HepG2 (cell line): ENCODE data around the gene GTF2H4. TPM values are rescaled to one million over a fixed set of nuclear protein-coding genes. Genes with fewer than 3 reads are reported as not detected.
A peak's percentile ranks its signal among the peaks of the same experiment; 100 is the strongest.

ENCODE experiments used
- ATF1 ChIP-seq: IDR thresholded peaks from 2 replicates; pipeline ENCODE4 v1.6.1; 2016; ENCODE audit warnings: mild to moderate bottlenecking, control low read depth
- GATAD2A ChIP-seq: IDR thresholded peaks from 2 replicates; pipeline ENCODE4 v1.6.1; 2016
- HOXA9 ChIP-seq: sonication (generic); formaldehyde crosslinking; IDR thresholded peaks from 2 replicates; pipeline ENCODE4 v1.8.1; 2022; ENCODE audit warnings: missing genetic modification reagents, mild to moderate bottlenecking, moderate library complexity, borderline replicate concordance
- KDM2A ChIP-seq: sonication (generic); formaldehyde crosslinking; IDR thresholded peaks from 2 replicates; pipeline ENCODE4 v1.4.0; 2020; ENCODE audit warnings: low read depth, missing genetic modification reagents, borderline replicate concordance
- KMT2B ChIP-seq: IDR thresholded peaks from 2 replicates; pipeline ENCODE4 v1.6.1; 2016; ENCODE audit warnings: missing genetic modification reagents, missing compliant biosample characterization
- MTF2 ChIP-seq: sonication (generic); formaldehyde crosslinking; IDR thresholded peaks from 2 replicates; pipeline ENCODE4 v1.5.0; 2020; ENCODE audit warnings: missing genetic modification reagents, borderline replicate concordance
- NBN ChIP-seq: fragments of 450-650 bp; conservative IDR thresholded peaks from 2 replicates; pipeline ENCODE4 v1.6.1; 2017
- NCOA1 ChIP-seq: sonication (generic); formaldehyde crosslinking; IDR thresholded peaks from 2 replicates; pipeline ENCODE4 v1.9.0; 2021; ENCODE audit warnings: missing genetic modification reagents
- NCOA5 ChIP-seq: sonication (generic); formaldehyde crosslinking; IDR thresholded peaks from 2 replicates; pipeline ENCODE4 v1.4.0; 2020; ENCODE audit warnings: missing genetic modification reagents
- NR2C2 ChIP-seq: sonication (generic); formaldehyde crosslinking; IDR thresholded peaks from 2 replicates; pipeline ENCODE4 v1.4.0; 2020; ENCODE audit warnings: missing genetic modification reagents, mild to moderate bottlenecking, moderate library complexity, borderline replicate concordance
- RNF2 ChIP-seq: fragments of 450-650 bp; conservative IDR thresholded peaks from 2 replicates; pipeline ENCODE4 v1.6.1; 2016; ENCODE audit warnings: low read depth
- SATB2 ChIP-seq: sonication (generic); formaldehyde crosslinking; IDR thresholded peaks from 2 replicates; pipeline ENCODE4 v1.5.0; 2020; ENCODE audit warnings: missing genetic modification reagents
- SIN3A ChIP-seq: IDR thresholded peaks from 2 replicates; pipeline ENCODE4 v1.6.1; 2011; ENCODE audit warnings: low read depth, mild to moderate bottlenecking, control low read depth, low read length, borderline replicate concordance
- ZNF205 ChIP-seq: IDR thresholded peaks from 2 replicates; pipeline ENCODE4 v1.6.1; 2018; ENCODE audit warnings: missing biosample characterization, missing genetic modification reagents
- ZNF225 ChIP-seq: sonication (generic); formaldehyde crosslinking; IDR thresholded peaks from 2 replicates; pipeline ENCODE4 v1.4.0; 2020; ENCODE audit warnings: mild to moderate bottlenecking, missing genetic modification reagents
- ZNF615 ChIP-seq: sonication (generic); formaldehyde crosslinking; IDR thresholded peaks from 2 replicates; pipeline ENCODE4 v1.5.0; 2020; ENCODE audit warnings: mild to moderate bottlenecking, missing genetic modification reagents, borderline replicate concordance
- ZNF660 ChIP-seq: sonication (generic); formaldehyde crosslinking; IDR thresholded peaks from 2 replicates; pipeline ENCODE4 v1.5.1; 2020; ENCODE audit warnings: mild to moderate bottlenecking, low read depth, missing genetic modification reagents, borderline replicate concordance
- ZNF775 ChIP-seq: sonication (generic); formaldehyde crosslinking; IDR thresholded peaks from 2 replicates; pipeline ENCODE4 v1.4.0; 2020; ENCODE audit warnings: missing genetic modification reagents, mild to moderate bottlenecking, moderate library complexity, borderline replicate concordance
- ZSCAN20 ChIP-seq: sonication (generic); formaldehyde crosslinking; IDR thresholded peaks from 2 replicates; pipeline ENCODE4 v1.4.0; 2020; ENCODE audit warnings: missing genetic modification reagents, mild to moderate bottlenecking, borderline replicate concordance
- polyA plus RNA-seq, 8 experiments: library from polyadenylated mRNA; depleted of rRNA in 3 of 8; stranded (reverse) in 7 of 8; unstranded in 1 of 8; fragments of >200 nt; fragmentation: Illumina TruSeq in 4 of 8; extraction: Trizol in 4 of 8; gene quantifications; 2 replicates each; pipeline versions ENCODE4 v1.2.1 to v1.2.3, GENCODE V29; 2011 to 2016; ENCODE audit warnings: low read depth in 4 of 8, missing spikeins in 1 of 8, mixed read lengths in 1 of 8; ENCODE audit not compliant: insufficient read depth in 1 of 8
- total RNA-seq, 5 experiments: library from RNA; depleted of rRNA; stranded (reverse); fragments of >200 nt; fragmentation: Illumina TruSeq; extraction: Trizol; gene quantifications; 2 replicates each; pipeline ENCODE4 v1.2.3, GENCODE V29; 2016; ENCODE audit warnings: low read depth in 1 of 5
- TF ChIP-seq, protein P1 (sequence below): sonication (generic); formaldehyde crosslinking; IDR thresholded peaks from 2 replicates; pipeline ENCODE4 v1.8.1; 2023; ENCODE audit warnings: missing genetic modification reagents, mild to moderate bottlenecking, borderline replicate concordance
- TF ChIP-seq, protein P2 (sequence below), 2 experiments: IDR thresholded peaks; 2 replicates each; pipeline ENCODE4 v1.6.1; 2011 to 2012; ENCODE audit warnings: low read length in 2 of 2, borderline replicate concordance in 1 of 2, low read depth in 1 of 2, mild to moderate bottlenecking in 1 of 2, moderate library complexity in 1 of 2
- TF ChIP-seq, protein P3 (sequence below): IDR thresholded peaks from 2 replicates; pipeline ENCODE4 v1.6.1; 2016; ENCODE audit warnings: mild to moderate bottlenecking, missing biosample characterization, missing genetic modification reagents
- TF ChIP-seq, protein P4 (sequence below): sonication (generic); formaldehyde crosslinking; IDR thresholded peaks from 2 replicates; pipeline ENCODE4 v1.5.1; 2020; ENCODE audit warnings: missing genetic modification reagents, mild to moderate bottlenecking, borderline replicate concordance
- TF ChIP-seq, protein P5 (sequence below): sonication (generic); formaldehyde crosslinking; IDR thresholded peaks from 2 replicates; pipeline ENCODE4 v1.8.1; 2023; ENCODE audit warnings: mild to moderate bottlenecking, missing genetic modification reagents, borderline replicate concordance

The GTF2H4 gene
- total and polyA plus RNA-seq, 2 of the 13 experiments (the other 11 are each of a cell fraction or from before 2014, with no cell fraction given): 15.9 to 49.3 TPM

DNA sequence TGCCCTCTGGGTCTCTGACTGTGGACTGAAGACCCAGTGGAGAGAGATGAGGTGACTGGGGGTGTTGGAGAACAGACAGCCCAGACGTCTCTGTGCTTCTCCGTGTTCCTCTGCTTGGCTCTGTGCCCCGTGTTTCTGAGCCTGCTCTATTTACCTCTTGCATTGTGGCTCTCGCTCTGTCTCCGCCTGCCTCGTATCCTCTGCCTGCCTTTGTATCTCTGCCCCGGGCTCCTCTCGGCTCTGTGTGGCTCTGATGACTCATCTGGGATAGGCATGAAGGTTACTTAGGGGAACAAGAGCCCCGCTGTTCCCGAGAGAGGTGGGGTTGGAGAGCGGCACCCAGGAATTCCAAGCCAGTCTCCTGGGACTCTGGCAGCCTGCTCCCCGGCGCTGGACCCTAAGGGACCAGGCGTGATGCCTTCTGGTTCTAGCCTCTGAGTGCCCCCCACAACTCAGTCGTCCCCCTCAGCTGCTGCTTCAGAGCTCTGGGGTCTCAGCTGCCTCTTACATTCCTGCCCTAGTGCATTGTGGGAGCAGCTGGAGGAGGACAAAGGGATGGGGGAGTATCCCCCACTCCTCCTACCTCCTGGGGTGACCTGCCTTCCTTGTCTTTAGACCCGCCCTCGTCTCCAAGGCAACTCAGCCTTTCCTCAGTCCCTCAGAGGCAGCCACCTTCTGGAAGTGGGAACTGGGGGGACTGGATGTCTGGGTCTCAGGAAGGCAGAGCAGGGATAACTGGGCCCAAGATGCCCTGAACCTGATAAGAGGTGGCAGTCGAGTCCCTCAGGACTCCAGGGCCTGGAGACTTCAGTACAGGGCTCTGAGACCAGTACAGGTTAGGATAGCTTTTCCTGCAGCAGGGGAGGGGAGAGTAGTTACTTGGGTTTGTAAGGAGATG is 21.8 kb upstream of the GTF2H4 start (continued):
- TF ChIP-seq ATF1 (CRISPR knock-in tag): no peak
- TF ChIP-seq RNF2: no peak
- TF ChIP-seq, protein P1, sequence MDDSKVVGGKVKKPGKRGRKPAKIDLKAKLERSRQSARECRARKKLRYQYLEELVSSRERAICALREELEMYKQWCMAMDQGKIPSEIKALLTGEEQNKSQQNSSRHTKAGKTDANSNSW (CRISPR knock-in tag): 0 out of 2 replicates have a peak, but pooled peaks have one; percentile 45
- TF ChIP-seq ZNF660 (CRISPR knock-in tag): no peak
- no peak; the same call in 1 of the 2 replicates for TF ChIP-seq ZNF205 (CRISPR knock-in tag)
- TF ChIP-seq NBN: no peak
- peak; percentile 58; the same call in 1 of the 2 replicates for TF ChIP-seq KMT2B (CRISPR knock-in tag)
- TF ChIP-seq MTF2 (CRISPR knock-in tag): no peak
- peak; percentile 51; the same call in 1 of the 2 replicates for TF ChIP-seq GATAD2A (CRISPR knock-in tag)
- TF ChIP-seq, protein P2, sequence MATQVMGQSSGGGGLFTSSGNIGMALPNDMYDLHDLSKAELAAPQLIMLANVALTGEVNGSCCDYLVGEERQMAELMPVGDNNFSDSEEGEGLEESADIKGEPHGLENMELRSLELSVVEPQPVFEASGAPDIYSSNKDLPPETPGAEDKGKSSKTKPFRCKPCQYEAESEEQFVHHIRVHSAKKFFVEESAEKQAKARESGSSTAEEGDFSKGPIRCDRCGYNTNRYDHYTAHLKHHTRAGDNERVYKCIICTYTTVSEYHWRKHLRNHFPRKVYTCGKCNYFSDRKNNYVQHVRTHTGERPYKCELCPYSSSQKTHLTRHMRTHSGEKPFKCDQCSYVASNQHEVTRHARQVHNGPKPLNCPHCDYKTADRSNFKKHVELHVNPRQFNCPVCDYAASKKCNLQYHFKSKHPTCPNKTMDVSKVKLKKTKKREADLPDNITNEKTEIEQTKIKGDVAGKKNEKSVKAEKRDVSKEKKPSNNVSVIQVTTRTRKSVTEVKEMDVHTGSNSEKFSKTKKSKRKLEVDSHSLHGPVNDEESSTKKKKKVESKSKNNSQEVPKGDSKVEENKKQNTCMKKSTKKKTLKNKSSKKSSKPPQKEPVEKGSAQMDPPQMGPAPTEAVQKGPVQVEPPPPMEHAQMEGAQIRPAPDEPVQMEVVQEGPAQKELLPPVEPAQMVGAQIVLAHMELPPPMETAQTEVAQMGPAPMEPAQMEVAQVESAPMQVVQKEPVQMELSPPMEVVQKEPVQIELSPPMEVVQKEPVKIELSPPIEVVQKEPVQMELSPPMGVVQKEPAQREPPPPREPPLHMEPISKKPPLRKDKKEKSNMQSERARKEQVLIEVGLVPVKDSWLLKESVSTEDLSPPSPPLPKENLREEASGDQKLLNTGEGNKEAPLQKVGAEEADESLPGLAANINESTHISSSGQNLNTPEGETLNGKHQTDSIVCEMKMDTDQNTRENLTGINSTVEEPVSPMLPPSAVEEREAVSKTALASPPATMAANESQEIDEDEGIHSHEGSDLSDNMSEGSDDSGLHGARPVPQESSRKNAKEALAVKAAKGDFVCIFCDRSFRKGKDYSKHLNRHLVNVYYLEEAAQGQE (IDR thresholded peaks at IDR 0.05; ENCODE audit: borderline replicate concordance in 1 of 2, low read depth in 1 of 2, low read length in 2 of 2): 0 out of 4 replicates have a peak, but pooled peaks of 1 of the 2 experiments have one; percentile 11
- no peak for TF ChIP-seq NR2C2 (CRISPR knock-in tag)
- TF ChIP-seq ZNF615 (CRISPR knock-in tag): no peak
- TF ChIP-seq, protein P3, sequence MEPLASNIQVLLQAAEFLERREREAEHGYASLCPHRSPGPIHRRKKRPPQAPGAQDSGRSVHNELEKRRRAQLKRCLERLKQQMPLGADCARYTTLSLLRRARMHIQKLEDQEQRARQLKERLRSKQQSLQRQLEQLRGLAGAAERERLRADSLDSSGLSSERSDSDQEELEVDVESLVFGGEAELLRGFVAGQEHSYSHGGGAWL (CRISPR knock-in tag): 0 out of 2 replicates have a peak, but pooled peaks have one; percentile 27
- 0 out of 2 replicates have a peak, but pooled peaks have one; percentile 35 for TF ChIP-seq SATB2 (CRISPR knock-in tag)
- TF ChIP-seq, protein P4, sequence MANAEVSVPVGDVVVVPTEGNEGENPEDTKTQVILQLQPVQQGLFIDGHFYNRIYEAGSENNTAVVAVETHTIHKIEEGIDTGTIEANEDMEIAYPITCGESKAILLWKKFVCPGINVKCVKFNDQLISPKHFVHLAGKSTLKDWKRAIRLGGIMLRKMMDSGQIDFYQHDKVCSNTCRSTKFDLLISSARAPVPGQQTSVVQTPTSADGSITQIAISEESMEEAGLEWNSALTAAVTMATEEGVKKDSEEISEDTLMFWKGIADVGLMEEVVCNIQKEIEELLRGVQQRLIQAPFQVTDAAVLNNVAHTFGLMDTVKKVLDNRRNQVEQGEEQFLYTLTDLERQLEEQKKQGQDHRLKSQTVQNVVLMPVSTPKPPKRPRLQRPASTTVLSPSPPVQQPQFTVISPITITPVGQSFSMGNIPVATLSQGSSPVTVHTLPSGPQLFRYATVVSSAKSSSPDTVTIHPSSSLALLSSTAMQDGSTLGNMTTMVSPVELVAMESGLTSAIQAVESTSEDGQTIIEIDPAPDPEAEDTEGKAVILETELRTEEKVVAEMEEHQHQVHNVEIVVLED (CRISPR knock-in tag): no peak
- TF ChIP-seq SIN3A: peak; percentile 66; the same call in 1 of the 2 replicates
- no peak for TF ChIP-seq HOXA9 (CRISPR knock-in tag)
- TF ChIP-seq NCOA1 (CRISPR knock-in tag): no peak
- TF ChIP-seq, protein P5, sequence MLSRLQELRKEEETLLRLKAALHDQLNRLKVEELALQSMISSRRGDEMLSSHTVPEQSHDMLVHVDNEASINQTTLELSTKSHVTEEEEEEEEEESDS: no peak
- no peak for TF ChIP-seq ZNF775 (CRISPR knock-in tag)
- no peak for TF ChIP-seq NCOA5 (CRISPR knock-in tag)
- TF ChIP-seq ZSCAN20: no peak
- TF ChIP-seq ZNF225 (CRISPR knock-in tag): no peak
- peak; percentile 56; the same call in 1 of the 2 replicates for TF ChIP-seq KDM2A (CRISPR knock-in tag)
